DMS 273 (cell line): ENCODE results near the gene GRK1.
A peak's percentile ranks its signal among the peaks of the same experiment; 100 is the strongest.

Experiments
- DNase-seq: peaks from one replicate; lab custom pipeline; 2025; ENCODE audit not compliant: unreplicated experiment; lab: John Stamatoyannopoulos, UW

Gene GRK1

GRCh38 chr13:113632706-113633484 lies 34.1 kb upstream of the GRK1 start:
- DNase-seq, result no peak

GRCh38 chr13:113633485-113633873 lies 33.5 kb upstream of the GRK1 start:
- DNase-seq, result no peak

GRCh38 chr13:113634279-113635047 lies 32.6 kb upstream of the GRK1 start:
- no peak for DNase-seq

- DNase-seq, result no peak
Measured at GRCh38 chr13:113635048-113635420, 32.0 kb upstream of the GRK1 start.

GRCh38 chr13:113635709-113636108 lies 31.3 kb upstream of the GRK1 start:
- no peak for DNase-seq

- DNase-seq, result no peak
Measured at GRCh38 chr13:113636266-113636963, 30.6 kb upstream of the GRK1 start.

- no peak for DNase-seq
Measured at GRCh38 chr13:113637262-113638160, 29.5 kb upstream of the GRK1 start.

GRCh38 chr13:113638173-113638746 lies 28.8 kb upstream of the GRK1 start:
- DNase-seq, result no peak

GRCh38 chr13:113638806-113639205 lies 28.2 kb upstream of the GRK1 start:
- DNase-seq, result no peak

GRCh38 chr13:113639616-113640262 lies 27.3 kb upstream of the GRK1 start:
- DNase-seq, result no peak

GRCh38 chr13:113641426-113641825 lies 25.6 kb upstream of the GRK1 start:
- DNase-seq, result no peak

GRCh38 chr13:113642563-113642962 lies 24.5 kb upstream of the GRK1 start:
- DNase-seq, result no peak

- no peak for DNase-seq
Measured at GRCh38 chr13:113643593-113643992, 23.4 kb upstream of the GRK1 start.

GRCh38 chr13:113644800-113645199 lies 22.2 kb upstream of the GRK1 start:
- no peak for DNase-seq

GRCh38 chr13:113645329-113645728 lies 21.7 kb upstream of the GRK1 start:
- DNase-seq, result no peak

GRCh38 chr13:113646376-113646775 lies 20.6 kb upstream of the GRK1 start:
- peak; percentile 29 for DNase-seq

GRCh38 chr13:113646921-113647340 lies 20.1 kb upstream of the GRK1 start:
- no peak for DNase-seq

GRCh38 chr13:113647351-113648215 lies 19.4 kb upstream of the GRK1 start:
- DNase-seq, result peak; percentile 85

GRCh38 chr13:113648216-113648610 lies 18.8 kb upstream of the GRK1 start:
- DNase-seq, result no peak
